Astrocyte of the cerebellum (primary cell): ENCODE data around the gene ORC2.
A peak's percentile ranks its signal among the peaks of the same experiment; 100 is the strongest.

Experiments
- DNase-seq: peaks from one replicate; pipeline ENCODE4 v3.0.0-alpha.2; 2011; ENCODE audit warnings: low read depth
- H3K4me3 ChIP-seq: 2 replicates; pipeline ENCODE4 v1.5.1; 2011; ENCODE audit warnings: mild to moderate bottlenecking, low read depth, low read length, moderate library complexity
- in situ Hi-C: cut with HindIII; loops from 2 replicates; pipeline ENCODE4 v1.10.0; 2017; ENCODE audit warnings: low sequenced_read_pairs
- TF ChIP-seq, protein P1 (sequence below): IDR thresholded peaks from 2 replicates; pipeline ENCODE4 v1.5.1; 2012; ENCODE audit warnings: low read length, low read depth, moderate library complexity, mild to moderate bottlenecking; ENCODE audit errors: missing control alignments

ORC2 gene

DNA sequence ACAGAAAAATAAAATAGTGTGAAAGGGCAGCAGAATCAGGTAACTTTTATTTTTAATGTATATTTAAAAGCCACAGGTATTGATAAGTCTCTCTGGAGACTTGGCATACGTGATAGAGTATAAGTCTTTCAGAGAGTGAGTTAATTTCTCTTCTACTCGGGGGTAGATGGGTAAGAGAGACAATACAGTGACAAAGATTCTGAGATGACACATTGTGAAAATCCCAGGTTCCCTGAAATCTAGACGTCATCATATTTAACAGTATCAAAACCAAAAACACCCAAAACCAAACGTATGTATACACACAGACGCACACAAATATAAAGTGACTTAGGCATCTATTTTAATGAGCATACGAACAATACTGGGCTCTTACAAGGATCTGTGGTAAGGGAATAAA lies 41.0 kb downstream of the ORC2 start:
- TF ChIP-seq, protein P1, sequence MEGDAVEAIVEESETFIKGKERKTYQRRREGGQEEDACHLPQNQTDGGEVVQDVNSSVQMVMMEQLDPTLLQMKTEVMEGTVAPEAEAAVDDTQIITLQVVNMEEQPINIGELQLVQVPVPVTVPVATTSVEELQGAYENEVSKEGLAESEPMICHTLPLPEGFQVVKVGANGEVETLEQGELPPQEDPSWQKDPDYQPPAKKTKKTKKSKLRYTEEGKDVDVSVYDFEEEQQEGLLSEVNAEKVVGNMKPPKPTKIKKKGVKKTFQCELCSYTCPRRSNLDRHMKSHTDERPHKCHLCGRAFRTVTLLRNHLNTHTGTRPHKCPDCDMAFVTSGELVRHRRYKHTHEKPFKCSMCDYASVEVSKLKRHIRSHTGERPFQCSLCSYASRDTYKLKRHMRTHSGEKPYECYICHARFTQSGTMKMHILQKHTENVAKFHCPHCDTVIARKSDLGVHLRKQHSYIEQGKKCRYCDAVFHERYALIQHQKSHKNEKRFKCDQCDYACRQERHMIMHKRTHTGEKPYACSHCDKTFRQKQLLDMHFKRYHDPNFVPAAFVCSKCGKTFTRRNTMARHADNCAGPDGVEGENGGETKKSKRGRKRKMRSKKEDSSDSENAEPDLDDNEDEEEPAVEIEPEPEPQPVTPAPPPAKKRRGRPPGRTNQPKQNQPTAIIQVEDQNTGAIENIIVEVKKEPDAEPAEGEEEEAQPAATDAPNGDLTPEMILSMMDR = no peak
- in situ Hi-C loops = no loop called here
- DNase-seq = no peak
- H3K4me3 ChIP-seq = no peak overlapping the region

DNA sequence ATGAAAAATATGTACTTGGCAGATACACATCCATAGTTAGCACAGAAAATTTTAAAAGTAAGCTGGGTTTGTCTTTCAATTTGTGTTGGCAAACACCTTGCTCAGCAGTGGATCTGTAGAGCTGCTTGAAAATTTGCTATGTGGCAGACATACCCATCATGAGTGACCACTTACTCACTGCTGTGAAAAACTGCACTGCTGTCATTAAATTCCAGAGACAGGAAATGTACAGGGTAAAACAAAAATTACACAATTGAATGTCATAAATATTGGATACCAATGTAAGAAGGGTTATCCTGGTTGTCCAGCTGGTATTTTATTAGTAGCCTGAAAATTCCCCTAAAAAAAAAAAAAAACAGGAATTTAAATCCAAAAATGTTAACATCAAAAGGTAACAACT lies 49.8 kb downstream of the ORC2 start:
- no peak overlapping the region for H3K4me3 ChIP-seq
- DNase-seq = no peak
- in situ Hi-C loops = no loop called here
- TF ChIP-seq, protein P1 = no peak

DNA sequence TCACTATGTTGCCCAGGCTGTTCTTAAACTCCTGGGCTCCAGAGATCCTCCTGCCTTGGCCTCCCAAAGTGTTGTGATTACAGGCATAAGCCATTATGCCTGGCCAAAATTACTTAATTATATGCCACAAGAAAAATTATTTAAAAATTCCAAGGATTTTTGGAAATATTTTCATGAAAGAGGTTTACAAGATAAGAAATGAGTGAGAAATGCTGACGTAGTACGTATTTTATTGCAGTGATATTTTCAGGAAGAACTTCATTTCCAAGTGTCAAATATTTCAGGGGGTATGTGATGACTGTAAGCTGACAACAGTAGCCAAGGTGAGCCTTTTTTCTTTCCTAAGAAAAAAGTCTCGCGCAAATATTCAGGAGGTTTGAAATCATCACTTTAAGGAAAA lies 53.5 kb downstream of the ORC2 start:
- in situ Hi-C loops = loop anchor here (10.0 kb wide), 1 partner anchor 275 kb away; the partner anchor contains the start of gene CASP10
- DNase-seq = no peak
- H3K4me3 ChIP-seq = no peak overlapping the region
- TF ChIP-seq, protein P1 = no peak

DNA sequence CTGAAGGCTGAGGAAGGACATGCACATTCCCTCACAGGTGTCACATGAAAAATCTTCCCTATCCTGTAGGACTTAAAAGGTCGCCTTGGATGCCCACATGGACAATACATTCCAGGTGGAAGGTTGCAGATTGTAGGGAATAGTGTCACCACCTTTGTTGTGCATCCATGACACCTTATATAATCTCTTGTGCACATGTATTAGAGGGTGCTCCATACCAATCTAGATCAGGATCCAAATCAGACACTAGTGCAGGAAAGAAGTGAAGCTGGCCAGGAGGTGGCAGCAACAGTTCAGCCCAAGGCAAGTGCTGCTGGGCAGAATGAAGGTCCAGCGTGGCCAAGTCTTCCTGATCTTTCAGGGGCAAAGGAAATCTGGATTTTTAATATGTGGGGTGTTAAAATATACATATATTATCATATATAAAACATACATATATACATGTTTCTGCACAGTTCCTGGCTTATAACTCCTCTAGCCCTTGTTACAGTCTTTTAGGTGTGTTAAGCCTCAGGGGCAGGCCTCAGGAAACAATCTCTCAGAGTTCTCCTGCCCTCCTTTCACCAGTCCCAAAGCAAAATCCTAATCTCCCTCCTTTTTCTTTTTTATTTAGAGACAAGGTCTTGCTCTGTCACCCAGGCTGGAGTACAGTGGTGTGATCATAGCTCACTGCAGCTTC lies 57.7 kb downstream of the ORC2 start:
- peak; percentile 53 for DNase-seq
- TF ChIP-seq, protein P1 = peak; percentile 86
- in situ Hi-C loops = loop anchor here (10.0 kb wide), 1 partner anchor 279 kb away; the partner anchor contains the start of gene CASP10
- H3K4me3 ChIP-seq = no peak overlapping the region

DNA sequence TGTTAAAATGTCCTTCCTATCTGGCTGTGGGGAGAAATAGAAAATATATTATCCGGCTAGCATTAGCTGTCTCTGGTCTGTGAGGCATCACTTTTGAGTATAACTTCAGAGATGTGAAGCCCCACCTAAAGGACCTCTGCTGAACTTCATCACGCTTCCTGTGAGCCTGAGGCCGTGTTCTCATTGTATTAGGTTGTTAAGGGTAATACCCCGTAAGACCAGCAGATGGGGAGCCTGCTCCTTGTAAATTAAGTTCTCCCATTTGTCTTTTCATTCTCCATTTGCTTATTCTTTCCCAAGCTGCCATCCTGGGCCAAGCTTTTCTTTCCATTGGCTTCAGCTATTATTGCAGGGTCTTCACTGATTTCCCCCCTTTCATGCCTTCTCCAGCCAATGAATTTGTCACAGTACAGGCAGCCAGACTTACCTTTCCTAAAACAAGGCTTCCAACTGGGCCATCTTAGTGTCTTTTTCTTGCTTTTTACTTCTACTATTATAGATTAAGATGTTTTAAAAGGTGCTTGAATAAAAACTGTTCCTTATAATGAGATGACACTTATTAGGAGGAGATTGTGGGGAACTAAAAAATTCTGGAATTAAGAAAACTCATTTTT lies 61.9 kb downstream of the ORC2 start:
- no peak overlapping the region for H3K4me3 ChIP-seq
- TF ChIP-seq, protein P1 = peak; percentile 85
- DNase-seq = peak; percentile 89
- in situ Hi-C loops = loop anchor here (10.0 kb wide), 1 partner anchor 283 kb away; the partner anchor contains the start of gene CASP10

DNA sequence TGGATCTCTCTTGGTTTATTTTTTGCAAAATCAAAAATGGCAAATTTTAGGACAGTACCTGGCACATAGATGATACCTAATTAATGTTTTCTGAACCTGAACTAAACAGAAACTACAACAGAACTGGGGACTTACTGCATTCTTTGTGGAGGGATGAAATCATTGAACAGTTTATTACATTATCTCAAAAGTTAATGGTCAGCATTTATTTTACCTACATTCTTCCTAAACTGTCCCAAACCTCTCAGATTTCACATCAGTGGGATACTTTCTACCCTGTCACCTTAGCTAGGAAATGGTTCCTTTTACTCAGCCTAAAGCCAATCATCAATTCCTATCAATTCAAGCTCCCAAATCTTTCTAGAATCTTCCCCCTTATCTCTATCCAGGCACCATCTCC lies 64.0 kb downstream of the ORC2 start:
- TF ChIP-seq, protein P1 = no peak
- DNase-seq = no peak
- in situ Hi-C loops = no loop called here
- H3K4me3 ChIP-seq = no peak overlapping the region
